BLaER1 treated with 17β-estradiol and CSF1 and Interleukin-3, amounts not matched to agents 10 nM and 100 nM (cell line): ENCODE data around the gene ATXN2.
"Not testable (repeated sequence)": the region's sequence is repeated elsewhere in the genome, so short reads cannot be mapped to it uniquely, and the experiment has no call there.

Experiments used
- H3K27ac ChIP-seq, 11 experiments: shearing (Covaris generic); formaldehyde crosslinking; 2 replicates each; pipeline ENCODE4 v1.8.1; 2022
- H3K27me3 ChIP-seq, 11 experiments: shearing (Covaris generic); formaldehyde crosslinking; 2 replicates each; pipeline ENCODE4 v1.8.1; 2022
- H3K36me3 ChIP-seq, 11 experiments: shearing (Covaris generic); formaldehyde crosslinking; 2 replicates each; pipeline ENCODE4 v1.8.1; 2022
- H3K4me1 ChIP-seq, 10 experiments: shearing (Covaris generic); formaldehyde crosslinking; 2 replicates each; pipeline ENCODE4 v1.8.1; 2022
- H3K4me2 ChIP-seq, 11 experiments: shearing (Covaris generic); formaldehyde crosslinking; 2 replicates each; pipeline ENCODE4 v1.8.1; 2022
- H3K4me3 ChIP-seq, 10 experiments: shearing (Covaris generic); formaldehyde crosslinking; 2 replicates each; pipeline ENCODE4 v1.8.1; 2022
- H3K9ac ChIP-seq, 11 experiments: shearing (Covaris generic); formaldehyde crosslinking; 2 replicates each; pipeline ENCODE4 v1.8.1; 2022
- H3K9me3 ChIP-seq, 11 experiments: shearing (Covaris generic); formaldehyde crosslinking; replicated peaks in 1 of 11; 2 replicates each; pipeline ENCODE4 v1.8.1; 2022
- H4K20me1 ChIP-seq, 11 experiments: shearing (Covaris generic); formaldehyde crosslinking; 2 replicates each; pipeline ENCODE4 v1.8.1; 2022
- Cebpa-rat ChIP-seq, 11 experiments: shearing (Covaris generic); IDR thresholded peaks; 2 replicates each; pipeline ENCODE4 v1.8.1; 2022

The ATXN2 gene

GRCh38 chr12:111546171-111546570, 52.9 kb downstream of the ATXN2 start:
- no peak overlapping the region for H3K27ac ChIP-seq
- no peaks in the 10 kb centered on the region for H3K27me3 ChIP-seq
- no peaks in the 10 kb centered on the region for H3K9me3 ChIP-seq
- H3K36me3 ChIP-seq = peaks cover 87 to 100% (median 97%) of the 10 kb centered on the region in 11 experiments
- no peak overlapping the region for H3K4me2 ChIP-seq
- peaks cover 0 to 80% (median 4%) of the 10 kb centered on the region in 11 experiments; a peak in 10 of 22 replicates for H4K20me1 ChIP-seq
- no peak overlapping the region for H3K9ac ChIP-seq
- H3K4me1 ChIP-seq = peaks cover 0 to 6% (median 0%) of the 10 kb centered on the region in 10 experiments; a peak in 1 of 20 replicates
- no peak for TF ChIP-seq Cebpa-rat (IDR thresholded peaks at IDR 0.05)
- no peak overlapping the region for H3K4me3 ChIP-seq

GRCh38 chr12:111544032-111544431, 55.1 kb downstream of the ATXN2 start:
- peaks cover 70 to 96% (median 78%) of the 10 kb centered on the region in 11 experiments for H3K36me3 ChIP-seq

GRCh38 chr12:111532751-111533150, 66.4 kb downstream of the ATXN2 start:
- Histone ChIP-seq H3K36me3 (peaks cover 62 to 95% (median 81%) of the 10 kb centered on the region in 11 experiments), H3K9ac (no peak overlapping the region), H4K20me1 (peaks cover 0 to 41% (median 12%) of the 10 kb centered on the region in 11 experiments; a peak in 13 of 22 replicates), H3K4me1 (peaks cover 0 to 13% (median 0%) of the 10 kb centered on the region in 10 experiments; a peak in 3 of 20 replicates), H3K27ac (no peak overlapping the region), H3K27me3 (no peaks in the 10 kb centered on the region), H3K4me2 (no peak overlapping the region), H3K4me3 (no peak overlapping the region), H3K9me3 (no peaks in the 10 kb centered on the region)
- no peak for TF ChIP-seq Cebpa-rat (IDR thresholded peaks at IDR 0.05)

More at GRCh38 chr12:111544032-111544431, 55.1 kb downstream of the ATXN2 start:
- TF ChIP-seq Cebpa-rat (IDR thresholded peaks at IDR 0.05) = no peak
- Histone ChIP-seq H3K9me3 (no peaks in the 10 kb centered on the region), H3K9ac (no peak overlapping the region), H3K27ac (no peak overlapping the region), H3K4me2 (no peak overlapping the region), H3K4me1 (peaks cover 0 to 6% (median 0%) of the 10 kb centered on the region in 10 experiments; a peak in 1 of 20 replicates), H3K4me3 (no peak overlapping the region), H4K20me1 (peaks cover 0 to 67% (median 4%) of the 10 kb centered on the region in 11 experiments; a peak in 10 of 22 replicates), H3K27me3 (no peaks in the 10 kb centered on the region)

GRCh38 chr12:111529424-111530368, 69.4 kb downstream of the ATXN2 start:
- H4K20me1 ChIP-seq = peaks cover 0 to 41% (median 9%) of the 10 kb centered on the region in 11 experiments; a peak in 10 of 22 replicates
- peaks cover 70 to 96% (median 85%) of the 10 kb centered on the region in 11 experiments for H3K36me3 ChIP-seq
- no peaks in the 10 kb centered on the region for H3K9me3 ChIP-seq
- H3K27ac ChIP-seq = peak overlapping the region in 1 of 11 experiments; percentile 30; a peak in 1 of 22 replicates
- 0 out of 22 replicates have a peak overlapping the region, but pooled peaks of 1 of the 11 experiments have one; percentile 28 for H3K4me2 ChIP-seq
- peak overlapping the region in 1 of 11 experiments; percentile 5; a peak in 1 of 22 replicates for H3K9ac ChIP-seq
- H3K27me3 ChIP-seq = no peaks in the 10 kb centered on the region
- no peak for TF ChIP-seq Cebpa-rat (IDR thresholded peaks at IDR 0.05)
- peaks cover 0 to 13% (median 0%) of the 10 kb centered on the region in 10 experiments; a peak in 3 of 20 replicates for H3K4me1 ChIP-seq
- H3K4me3 ChIP-seq = no peak overlapping the region

GRCh38 chr12:111523587-111524167, 75.4 kb downstream of the ATXN2 start:
- Histone ChIP-seq H4K20me1 (peaks cover 0 to 67% (median under 1%) of the 10 kb centered on the region in 11 experiments; a peak in 9 of 22 replicates), H3K36me3 (peaks cover 90 to 100% (median 98%) of the 10 kb centered on the region in 11 experiments), H3K4me1 (no peaks in the 10 kb centered on the region), H3K27me3 (no peaks in the 10 kb centered on the region), H3K9ac (no peak overlapping the region), H3K4me3 (no peak overlapping the region), H3K27ac (no peak overlapping the region), H3K9me3 (no peaks in the 10 kb centered on the region), H3K4me2 (no peak overlapping the region)
- TF ChIP-seq Cebpa-rat (IDR thresholded peaks at IDR 0.05) = no peak

- Histone ChIP-seq H3K4me2 (no peak overlapping the region), H3K9me3 (no peaks in the 10 kb centered on the region), H3K36me3 (peaks cover 95 to 100% (median 99%) of the 10 kb centered on the region in 11 experiments), H3K9ac (no peak overlapping the region), H3K27me3 (no peaks in the 10 kb centered on the region), H3K4me1 (no peaks in the 10 kb centered on the region), H4K20me1 (peaks cover 0 to 65% (median 0%) of the 10 kb centered on the region in 11 experiments; a peak in 9 of 22 replicates), H3K27ac (no peak overlapping the region), H3K4me3 (no peak overlapping the region)
- TF ChIP-seq Cebpa-rat (IDR thresholded peaks at IDR 0.05) = no peak
Observed at GRCh38 chr12:111521801-111522200, 77.3 kb downstream of the ATXN2 start.

- Histone ChIP-seq H3K4me2 (no peak overlapping the region), H3K27me3 (no peaks in the 10 kb centered on the region), H3K4me1 (no peaks in the 10 kb centered on the region), H3K4me3 (no peak overlapping the region), H4K20me1 (peaks cover 0 to 75% (median 0%) of the 10 kb centered on the region in 11 experiments; a peak in 9 of 22 replicates), H3K9me3 (no peaks in the 10 kb centered on the region), H3K9ac (no peak overlapping the region), H3K27ac (no peak overlapping the region), H3K36me3 (peaks cover 95 to 100% (median 99%) of the 10 kb centered on the region in 11 experiments)
- TF ChIP-seq Cebpa-rat (IDR thresholded peaks at IDR 0.05) = no peak
Observed at GRCh38 chr12:111519937-111520336, 79.2 kb downstream of the ATXN2 start.

GRCh38 chr12:111519083-111519482, 80.0 kb downstream of the ATXN2 start:
- Histone ChIP-seq H4K20me1 (peaks cover 0 to 75% (median 0%) of the 10 kb centered on the region in 11 experiments; a peak in 9 of 22 replicates), H3K27ac (no peak overlapping the region), H3K4me1 (peaks cover 0 to 5% (median 0%) of the 10 kb centered on the region in 10 experiments; a peak in 5 of 20 replicates), H3K36me3 (peaks cover 92 to 100% (median 98%) of the 10 kb centered on the region in 11 experiments), H3K4me2 (no peak overlapping the region), H3K9ac (no peak overlapping the region), H3K9me3 (no peaks in the 10 kb centered on the region), H3K4me3 (no peak overlapping the region), H3K27me3 (no peaks in the 10 kb centered on the region)
- no peak for TF ChIP-seq Cebpa-rat (IDR thresholded peaks at IDR 0.05)

- not testable (repeated sequence) for H3K27me3 ChIP-seq, H3K27ac ChIP-seq, H3K4me2 ChIP-seq, H3K4me3 ChIP-seq, H3K9ac ChIP-seq, H3K4me1 ChIP-seq, H3K9me3 ChIP-seq, H4K20me1 ChIP-seq
- H3K36me3 ChIP-seq = peaks cover 81 to 91% (median 87%) of the 10 kb centered on the region in 11 experiments
Observed at GRCh38 chr12:111507719-111508118, 91.4 kb downstream of the ATXN2 start.

- not testable (repeated sequence) for H3K9me3 ChIP-seq, H3K4me1 ChIP-seq, H4K20me1 ChIP-seq, H3K9ac ChIP-seq, H3K27me3 ChIP-seq, H3K4me2 ChIP-seq, H3K27ac ChIP-seq, H3K4me3 ChIP-seq
- peaks cover 81 to 91% (median 87%) of the 10 kb centered on the region in 11 experiments for H3K36me3 ChIP-seq
Observed at GRCh38 chr12:111507258-111507657, 91.9 kb downstream of the ATXN2 start.
